ENCODE measurements around the gene CAPN12.
"Not testable (repeated sequence)": the region's sequence is repeated elsewhere in the genome, so short reads cannot be mapped to it uniquely, and the experiment has no call there.

DNA sequence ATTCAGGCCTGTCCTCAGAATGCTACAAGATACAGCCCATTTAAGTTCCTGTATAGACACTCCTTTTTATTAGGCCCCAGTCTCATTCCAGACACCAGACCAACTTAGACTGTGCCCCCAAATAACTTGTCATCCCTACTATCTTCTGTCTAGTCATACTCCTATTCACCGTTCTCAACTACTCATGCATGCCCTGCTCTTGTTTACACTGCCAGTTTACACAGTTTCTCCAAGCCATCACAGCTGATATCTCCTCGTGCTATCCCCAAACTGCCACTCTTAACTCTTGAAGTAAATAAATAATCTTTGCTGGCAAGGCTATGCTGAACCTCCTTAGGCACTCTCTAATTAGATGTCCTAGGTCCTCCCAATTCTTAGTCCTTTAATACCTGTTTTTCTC, 9.9 kb upstream of the CAPN12 start:
- TF ChIP-seq, protein P1, sequence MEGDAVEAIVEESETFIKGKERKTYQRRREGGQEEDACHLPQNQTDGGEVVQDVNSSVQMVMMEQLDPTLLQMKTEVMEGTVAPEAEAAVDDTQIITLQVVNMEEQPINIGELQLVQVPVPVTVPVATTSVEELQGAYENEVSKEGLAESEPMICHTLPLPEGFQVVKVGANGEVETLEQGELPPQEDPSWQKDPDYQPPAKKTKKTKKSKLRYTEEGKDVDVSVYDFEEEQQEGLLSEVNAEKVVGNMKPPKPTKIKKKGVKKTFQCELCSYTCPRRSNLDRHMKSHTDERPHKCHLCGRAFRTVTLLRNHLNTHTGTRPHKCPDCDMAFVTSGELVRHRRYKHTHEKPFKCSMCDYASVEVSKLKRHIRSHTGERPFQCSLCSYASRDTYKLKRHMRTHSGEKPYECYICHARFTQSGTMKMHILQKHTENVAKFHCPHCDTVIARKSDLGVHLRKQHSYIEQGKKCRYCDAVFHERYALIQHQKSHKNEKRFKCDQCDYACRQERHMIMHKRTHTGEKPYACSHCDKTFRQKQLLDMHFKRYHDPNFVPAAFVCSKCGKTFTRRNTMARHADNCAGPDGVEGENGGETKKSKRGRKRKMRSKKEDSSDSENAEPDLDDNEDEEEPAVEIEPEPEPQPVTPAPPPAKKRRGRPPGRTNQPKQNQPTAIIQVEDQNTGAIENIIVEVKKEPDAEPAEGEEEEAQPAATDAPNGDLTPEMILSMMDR (IDR thresholded peaks at IDR 0.05; ENCODE audit: control extremely low read depth in 1 of 3, insufficient read depth in 1 of 3, low read depth in 1 of 3, low read length in 3 of 3), result not testable (repeated sequence)
- TF ChIP-seq CBX8 (IDR thresholded peaks at IDR 0.05; ENCODE audit: borderline replicate concordance, low read depth, low read length); SP2 (IDR thresholded peaks at IDR 0.05; ENCODE audit: low read length); JUND (IDR thresholded peaks at IDR 0.05; ENCODE audit: low read length); POLR2AphosphoS5 (IDR thresholded peaks at IDR 0.05; ENCODE audit: low read depth, low read length); EZH2 (IDR thresholded peaks at IDR 0.05; ENCODE audit: low read depth, low read length, severe bottlenecking); POLR2A (IDR thresholded peaks at IDR 0.05; ENCODE audit: control extremely low read depth in 1 of 2, low read depth in 2 of 2, low read length in 2 of 2); CHD2 (IDR thresholded peaks at IDR 0.05; ENCODE audit: low read length); EP300 (IDR thresholded peaks at IDR 0.05; ENCODE audit: borderline replicate concordance in 1 of 2, low read depth in 2 of 2, low read length in 2 of 2); YY1 (IDR thresholded peaks at IDR 0.05; ENCODE audit: low read depth, low read length); ASH2L (IDR thresholded peaks at IDR 0.05; ENCODE audit: low read length); HDAC2 (IDR thresholded peaks at IDR 0.05; ENCODE audit: borderline replicate concordance in 1 of 2, low read depth in 2 of 2, low read length in 2 of 2): not testable (repeated sequence)
